ENCODE measurements around the gene MYH7. TPM values are rescaled to one million over a fixed set of nuclear protein-coding genes. Genes with fewer than 3 reads are reported as not detected.
A peak's percentile ranks its signal among the peaks of the same experiment; 100 is the strongest.

MYH7 gene
- total RNA-seq, 1 experiment from 2014 or later, result 0.20 TPM

GRCh38 chr14:23411563-23412525 lies 23.6 kb downstream of the MYH7 start:
- no peak for DNase-seq
- Histone ChIP-seq H3K4me1 (no peaks in the 10 kb centered on the region), H3K36me3 (no peaks in the 10 kb centered on the region), H3K27me3 (peaks cover 18% of the 10 kb centered on the region; the same call in 1 of the 2 replicates), H3K4me3 (no peak overlapping the region), H3K9me3 (replicated peaks) (no peaks in the 10 kb centered on the region), H3K27ac (no peak overlapping the region)

DNA sequence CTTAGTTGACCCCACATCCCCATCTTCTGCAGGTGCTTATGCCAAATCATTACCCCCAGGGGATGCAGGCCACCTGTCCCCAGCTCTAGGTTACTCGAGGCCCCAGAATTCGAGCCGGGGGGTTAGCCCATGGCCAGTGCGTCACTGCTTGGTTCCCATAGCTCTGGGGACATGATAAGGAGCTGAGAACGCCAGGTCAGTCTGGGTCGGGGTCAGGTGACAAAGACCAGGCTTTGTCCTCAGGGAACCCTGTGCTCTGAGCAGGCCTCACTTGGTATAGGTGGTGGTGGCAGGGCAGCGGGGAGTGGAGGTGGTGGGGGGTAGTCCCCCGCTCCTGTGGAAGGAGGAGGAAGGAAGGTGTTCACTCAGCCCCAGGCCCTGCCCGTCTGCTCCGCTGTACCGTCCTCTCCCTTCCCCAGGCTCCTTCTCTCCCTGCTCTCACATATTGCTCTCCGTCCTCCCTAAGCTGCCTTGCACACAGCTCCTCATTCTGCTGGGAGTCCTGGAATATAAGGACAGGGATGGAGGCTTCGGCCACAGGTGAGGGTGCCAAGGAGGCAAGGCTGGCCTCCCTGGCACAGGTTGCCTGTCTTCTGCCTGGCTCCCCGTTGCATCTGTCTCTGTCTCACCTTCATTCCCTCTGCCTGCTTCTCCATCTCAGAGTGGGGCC lies 25.4 kb downstream of the MYH7 start:
- Histone ChIP-seq H3K4me1 (peaks cover 3% of the 10 kb centered on the region; the same call in 1 of the 2 replicates), H3K27me3 (peaks cover 18% of the 10 kb centered on the region; the same call in 1 of the 2 replicates), H3K4me3 (no peak overlapping the region), H3K27ac (no peak overlapping the region), H3K9me3 (replicated peaks) (no peaks in the 10 kb centered on the region), H3K36me3 (no peaks in the 10 kb centered on the region)
- DNase-seq, result no peak

DNA sequence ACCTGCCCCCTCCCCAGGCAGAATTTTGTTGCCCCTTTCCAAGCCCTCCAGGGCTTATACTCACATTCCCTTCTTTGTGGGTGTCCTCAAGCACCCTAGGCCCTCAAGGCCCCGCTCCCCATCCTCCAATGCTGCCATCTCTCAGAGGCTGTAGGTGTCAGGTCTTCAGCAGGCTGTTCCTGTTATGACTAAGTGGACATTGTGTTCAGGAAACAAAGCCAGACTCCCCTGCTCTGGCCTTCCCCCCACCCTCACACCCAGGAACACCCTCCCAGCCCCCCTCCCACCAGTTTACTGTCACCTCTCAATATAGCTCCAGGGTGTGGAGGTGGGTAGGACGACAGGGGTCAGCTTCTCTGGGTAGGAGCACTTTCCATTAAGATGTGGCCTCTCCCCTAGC lies 26.0 kb downstream of the MYH7 start:
- Histone ChIP-seq H3K27me3 (peaks cover 18% of the 10 kb centered on the region; the same call in 1 of the 2 replicates), H3K4me3 (no peak overlapping the region)
- DNase-seq, result no peak

DNA sequence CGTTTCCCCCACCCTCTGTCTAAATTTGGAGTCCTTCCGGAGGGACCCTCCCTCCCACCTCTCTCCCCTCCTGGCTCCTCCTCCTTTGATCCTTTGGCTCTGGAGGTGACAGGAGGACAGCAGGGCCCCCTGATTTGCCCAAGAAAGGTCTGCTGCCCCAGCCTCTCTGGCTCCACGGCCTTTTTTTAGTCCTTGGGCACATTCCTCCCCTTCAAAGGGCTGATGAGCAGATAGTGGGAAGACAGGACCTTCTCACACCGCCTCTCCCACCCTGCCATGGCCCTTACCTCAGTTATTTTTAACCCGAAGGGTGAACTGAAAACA lies 27.2 kb downstream of the MYH7 start:
- H3K9me3 ChIP-seq (replicated peaks), result no peaks in the 10 kb centered on the region
- H3K27me3 ChIP-seq, result peaks cover 18% of the 10 kb centered on the region; the same call in 1 of the 2 replicates
- no peaks in the 10 kb centered on the region for H3K36me3 ChIP-seq

More for the DNA sequence above, 26.0 kb downstream of the MYH7 start:
- Histone ChIP-seq H3K4me1 (peaks cover 3% of the 10 kb centered on the region; the same call in 1 of the 2 replicates), H3K27ac (no peak overlapping the region), H3K9me3 (replicated peaks) (no peaks in the 10 kb centered on the region), H3K36me3 (no peaks in the 10 kb centered on the region)

GRCh38 chr14:23407516-23408306 lies 27.7 kb downstream of the MYH7 start, which contains the start of gene MYH6:
Gene MYH6 (minus strand): TSS chr14:23408273. CDS start chr14:23407223, 1,050 bp downstream.
- DNase-seq, result no peak
- Histone ChIP-seq H3K4me3 (no peak within 1 kb of the TSS), H3K27me3 (peaks cover 18% of the 10 kb centered on the region; the same call in 1 of the 2 replicates), H3K36me3 (no peaks in the 10 kb centered on the region), H3K27ac (no peak within 1 kb of the TSS), H3K9me3 (replicated peaks) (no peaks in the 10 kb centered on the region), H3K4me1 (peaks cover 3% of the 10 kb centered on the region; the same call in 1 of the 2 replicates)

More for the DNA sequence above, 27.2 kb downstream of the MYH7 start:
- Histone ChIP-seq H3K4me1 (peaks cover 3% of the 10 kb centered on the region; the same call in 1 of the 2 replicates), H3K27ac (no peak overlapping the region), H3K4me3 (no peak overlapping the region)
- no peak for DNase-seq

GRCh38 chr14:23406725-23407355 lies 28.6 kb downstream of the MYH7 start:
- no peaks in the 10 kb centered on the region for H3K36me3 ChIP-seq
- no peaks in the 10 kb centered on the region for H3K9me3 ChIP-seq (replicated peaks)
- DNase-seq, result no peak
- H3K4me1 ChIP-seq, result peaks cover 3% of the 10 kb centered on the region; the same call in 1 of the 2 replicates
- H3K27ac ChIP-seq, result no peak overlapping the region
- H3K27me3 ChIP-seq, result peaks cover 16% of the 10 kb centered on the region; the same call in 1 of the 2 replicates
- H3K4me3 ChIP-seq, result no peak overlapping the region

DNA sequence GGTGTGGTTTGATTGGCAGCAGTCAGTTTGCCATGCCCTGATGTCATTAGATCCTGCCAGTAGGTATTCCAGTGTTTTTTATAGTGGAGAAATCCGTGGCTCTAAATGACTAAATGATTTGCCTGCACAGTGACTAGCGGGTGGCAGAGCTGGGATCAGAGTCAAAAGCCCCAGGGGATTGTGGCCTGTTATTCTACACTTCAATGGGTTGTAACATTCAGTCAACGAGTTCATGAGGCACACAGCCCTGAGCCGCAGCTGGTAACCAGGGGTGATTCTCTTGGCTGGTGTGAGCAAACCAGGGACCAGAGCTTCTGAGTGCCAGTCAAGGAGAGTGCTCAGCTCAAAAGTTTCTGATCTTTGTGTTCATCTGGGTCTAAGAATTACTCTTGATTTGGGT lies 29.2 kb downstream of the MYH7 start:
- peak in 1 of 2 experiments; percentile 41 for DNase-seq
- peaks cover 3% of the 10 kb centered on the region; the same call in 1 of the 2 replicates for H3K4me1 ChIP-seq
- no peaks in the 10 kb centered on the region for H3K36me3 ChIP-seq
- no peak overlapping the region for H3K4me3 ChIP-seq
- H3K27me3 ChIP-seq, result peaks cover 10% of the 10 kb centered on the region; the same call in 1 of the 2 replicates
- no peaks in the 10 kb centered on the region for H3K9me3 ChIP-seq (replicated peaks)
- no peak overlapping the region for H3K27ac ChIP-seq

DNA sequence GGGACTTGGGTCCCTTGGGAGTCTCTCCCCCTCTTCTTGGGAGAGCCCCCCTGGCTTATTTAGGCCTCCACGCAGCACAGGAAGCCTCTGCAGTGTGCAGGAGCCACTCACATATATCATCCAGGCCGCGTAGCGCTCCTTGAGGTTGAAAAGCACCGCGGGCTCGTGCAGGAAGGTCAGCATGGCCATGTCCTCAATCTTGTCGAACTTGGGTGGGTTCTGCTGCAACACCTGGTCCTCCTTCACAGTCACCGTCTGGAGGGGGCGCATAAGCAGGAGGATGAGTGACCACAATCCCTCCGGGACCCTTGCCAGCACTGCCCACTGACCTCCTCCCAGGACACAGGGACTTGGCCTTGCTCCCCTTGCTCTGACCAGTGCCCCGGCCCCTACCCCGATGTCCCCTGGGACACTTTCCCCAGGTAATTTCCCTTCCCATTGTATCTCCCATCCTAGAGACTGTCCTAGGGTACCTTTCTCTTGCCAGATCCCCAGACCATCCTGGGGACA lies 29.9 kb downstream of the MYH7 start:
- Histone ChIP-seq H3K4me3 (no peak overlapping the region), H3K9me3 (replicated peaks) (no peaks in the 10 kb centered on the region), H3K27me3 (peaks cover 6% of the 10 kb centered on the region; the same call in 1 of the 2 replicates), H3K27ac (no peak overlapping the region), H3K4me1 (peaks cover 3% of the 10 kb centered on the region; the same call in 1 of the 2 replicates), H3K36me3 (no peaks in the 10 kb centered on the region)
- no peak for DNase-seq

- DNase-seq, result no peak
- H3K4me3 ChIP-seq, result no peak overlapping the region
- H3K4me1 ChIP-seq, result peaks cover 3% of the 10 kb centered on the region; the same call in 1 of the 2 replicates
- H3K9me3 ChIP-seq (replicated peaks), result no peaks in the 10 kb centered on the region
- H3K27ac ChIP-seq, result no peak overlapping the region
- H3K36me3 ChIP-seq, result no peaks in the 10 kb centered on the region
- peaks cover 6% of the 10 kb centered on the region; the same call in 1 of the 2 replicates for H3K27me3 ChIP-seq
These were observed 30.4 kb downstream of the MYH7 start for GRCh38 chr14:23405096-23405495.

- no peak for DNase-seq
- Histone ChIP-seq H3K4me3 (no peak overlapping the region), H3K4me1 (peaks cover 3% of the 10 kb centered on the region; the same call in 1 of the 2 replicates), H3K27me3 (peaks cover 8% of the 10 kb centered on the region; the same call in 1 of the 2 replicates), H3K27ac (no peak overlapping the region), H3K9me3 (replicated peaks) (no peaks in the 10 kb centered on the region), H3K36me3 (no peaks in the 10 kb centered on the region)
These were observed 31.0 kb downstream of the MYH7 start for GRCh38 chr14:23404331-23404900.

DNA sequence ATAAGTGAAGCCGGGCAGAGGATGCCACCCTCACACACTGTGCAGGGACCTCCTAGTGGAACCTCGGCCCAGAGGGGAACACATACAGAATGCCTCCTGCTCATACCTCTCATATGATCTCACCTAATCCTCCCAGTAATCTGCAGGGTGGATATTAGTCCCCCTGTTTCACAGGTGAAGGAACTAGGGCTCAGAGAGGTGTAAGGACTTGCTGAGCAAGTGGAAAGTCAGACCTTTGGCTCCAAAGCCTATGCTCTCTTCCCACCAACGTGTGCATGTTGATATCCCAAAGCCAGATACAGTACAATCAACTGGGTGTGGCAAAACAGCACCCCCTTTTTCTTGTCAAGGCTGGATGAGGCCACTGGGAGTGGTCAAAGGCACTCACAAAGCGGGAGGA lies 31.6 kb downstream of the MYH7 start:
- peaks cover 3% of the 10 kb centered on the region; the same call in 1 of the 2 replicates for H3K4me1 ChIP-seq
- H3K27me3 ChIP-seq, result peaks cover 11% of the 10 kb centered on the region; the same call in 1 of the 2 replicates
- no peaks in the 10 kb centered on the region for H3K9me3 ChIP-seq (replicated peaks)
- no peak overlapping the region for H3K4me3 ChIP-seq
- no peak for DNase-seq
- no peaks in the 10 kb centered on the region for H3K36me3 ChIP-seq
- no peak overlapping the region for H3K27ac ChIP-seq

DNA sequence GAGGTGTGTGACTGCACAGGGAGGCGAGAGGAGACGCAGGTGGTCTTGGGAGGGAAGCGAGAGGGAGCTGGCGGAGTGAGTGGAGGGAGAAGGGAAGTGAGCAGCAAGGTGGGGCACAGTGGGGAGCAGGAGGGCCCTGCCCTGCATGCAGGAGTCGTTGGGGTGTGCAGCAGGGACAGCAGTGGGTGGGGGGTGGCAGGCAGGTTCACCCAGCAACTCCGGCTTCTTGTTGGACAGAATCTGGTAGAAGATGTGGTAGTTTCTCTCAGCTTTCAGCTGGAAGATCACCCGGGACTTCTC lies 32.4 kb downstream of the MYH7 start:
- DNase-seq, result no peak
- H3K36me3 ChIP-seq, result no peaks in the 10 kb centered on the region
- H3K27ac ChIP-seq, result no peak overlapping the region
- no peak overlapping the region for H3K4me3 ChIP-seq
- H3K27me3 ChIP-seq, result peaks cover 8% of the 10 kb centered on the region; the same call in 1 of the 2 replicates
- H3K9me3 ChIP-seq (replicated peaks), result no peaks in the 10 kb centered on the region
- peaks cover 3% of the 10 kb centered on the region; the same call in 1 of the 2 replicates for H3K4me1 ChIP-seq
